ENCODE results near the gene BTN3A1. TPM values are rescaled to one million over a fixed set of nuclear protein-coding genes. Genes with fewer than 3 reads are reported as not detected.

BTN3A1 gene
- total RNA-seq, 1 experiment from 2014 or later, result 9.0 TPM

- ChIA-PET CTCF (no interaction called here), POLR2A (no interaction called here)
- no TSS peak for BruUV-seq (replicated peaks)
Observed at GRCh38 chr6:26464416-26465131, 62.5 kb downstream of the BTN3A1 start.

More at GRCh38 chr6:26464416-26465131, 62.5 kb downstream of the BTN3A1 start:
- no peak for ATAC-seq
- intact Hi-C loops (cut with micrococcal nuclease), result no loop called here
- no peak for DNase-seq (ENCODE audit: low read depth, low spot score)
- no peak overlapping the region for H3K4me2 ChIP-seq (ENCODE audit: low read length)
- H3K9me3 ChIP-seq (ENCODE audit: control insufficient read depth in 1 of 2, insufficient read depth in 1 of 2, low read depth in 1 of 2, low read length in 2 of 2), result no peaks in the 10 kb centered on the region
- RAD21 ChIA-PET (ENCODE audit: low non-redundant PET in 1 of 2, low total read pairs in 2 of 2, uncharacterized antibody in 2 of 2, unreplicated experiment in 2 of 2), result no interaction called here
- H2AFZ ChIP-seq (ENCODE audit: low read depth, low read length, poor library complexity, severe bottlenecking), result no peak overlapping the region
- peaks cover 53 to 54% of the 10 kb centered on the region in 2 experiments for H3K36me3 ChIP-seq (ENCODE audit: control insufficient read depth in 1 of 2, insufficient read depth in 2 of 2, low read length in 2 of 2)
- H3K9me2 ChIP-seq (ENCODE audit: insufficient read depth), result no peaks in the 10 kb centered on the region
- no peaks in the 10 kb centered on the region for H4K20me1 ChIP-seq (ENCODE audit: insufficient read depth)
- TF ChIP-seq SRF (IDR thresholded peaks at IDR 0.05; ENCODE audit: low read depth), result no peak
- TF ChIP-seq CBX3 (IDR thresholded peaks at IDR 0.05; ENCODE audit: low read depth), result no peak
- no peak for TF ChIP-seq ZFX (IDR thresholded peaks at IDR 0.05)
- no peak for TF ChIP-seq POLR2A (IDR thresholded peaks at IDR 0.05; ENCODE audit: borderline replicate concordance, extremely low read depth, insufficient read depth, insufficient read length)
- TF ChIP-seq ELF1 (IDR thresholded peaks at IDR 0.05; ENCODE audit: borderline replicate concordance, low read depth), result no peak
- TF ChIP-seq TCF7L2 (IDR thresholded peaks at IDR 0.05; ENCODE audit: borderline replicate concordance, extremely low read depth, insufficient read depth, insufficient read length), result no peak
- no peak for TF ChIP-seq ZNF274 (IDR thresholded peaks at IDR 0.05; ENCODE audit: low read depth, low read length)
- no peak for TF ChIP-seq FOSL1 (IDR thresholded peaks at IDR 0.05; ENCODE audit: low read depth)
- TF ChIP-seq ZBTB33 (IDR thresholded peaks at IDR 0.05; ENCODE audit: extremely low read depth, insufficient replicate concordance, low read length), result no peak
- TF ChIP-seq MAX (IDR thresholded peaks at IDR 0.05), result no peak
- peaks cover 20% of the 10 kb centered on the region for H3K79me2 ChIP-seq (ENCODE audit: insufficient read depth, low read length)
- H3K4me3 ChIP-seq (replicated peaks in 1 of 2; ENCODE audit: low read depth in 1 of 2, low read length in 2 of 2), result no peak overlapping the region
- H3K4me1 ChIP-seq (ENCODE audit: control insufficient read depth in 1 of 2, insufficient read depth in 2 of 2, low read length in 2 of 2), result no peaks in the 10 kb centered on the region
- no peak overlapping the region for H3K9ac ChIP-seq (ENCODE audit: low read length)
- H3K27me3 ChIP-seq (ENCODE audit: insufficient read depth, low read length), result no peaks in the 10 kb centered on the region
- no peak overlapping the region for H3K27ac ChIP-seq (ENCODE audit: low read depth, low read length)

Other genes starting within 250 kb of the BTN3A1 start
- 14.1 TPM for gene BTN3A2, start 37.1 kb upstream of the BTN3A1 start, total RNA-seq (2021; ENCODE audit: unreplicated experiment)
- gene BTN2A2, start 19.2 kb upstream of the BTN3A1 start, total RNA-seq (2021; ENCODE audit: unreplicated experiment), result 15.4 TPM
- 5.8 TPM for gene BTN3A3, start 38.2 kb downstream of the BTN3A1 start, total RNA-seq (2021; ENCODE audit: unreplicated experiment)
- 11.2 TPM for gene BTN2A1, start 55.7 kb downstream of the BTN3A1 start, total RNA-seq (2021; ENCODE audit: unreplicated experiment)
- gene BTN1A1, start 98.0 kb downstream of the BTN3A1 start, total RNA-seq (2021; ENCODE audit: unreplicated experiment), result 0.32 TPM
- 73.8 TPM for gene HMGN4, start 136.1 kb downstream of the BTN3A1 start, total RNA-seq (2021; ENCODE audit: unreplicated experiment)
- gene ABT1, start 194.7 kb downstream of the BTN3A1 start, total RNA-seq (2021; ENCODE audit: unreplicated experiment), result 26.7 TPM